Measurements from ENCODE around the gene CDK19. TPM values are rescaled to one million over a fixed set of nuclear protein-coding genes. Genes with fewer than 3 reads are reported as not detected.
A peak's percentile ranks its signal among the peaks of the same experiment; 100 is the strongest.

CDK19 gene
- total RNA-seq, 3 donors from 2014 or later (not counting 1 experiment from before 2014, with no cell fraction given): 21.2 to 30.8 (median 25.9) TPM

DNA sequence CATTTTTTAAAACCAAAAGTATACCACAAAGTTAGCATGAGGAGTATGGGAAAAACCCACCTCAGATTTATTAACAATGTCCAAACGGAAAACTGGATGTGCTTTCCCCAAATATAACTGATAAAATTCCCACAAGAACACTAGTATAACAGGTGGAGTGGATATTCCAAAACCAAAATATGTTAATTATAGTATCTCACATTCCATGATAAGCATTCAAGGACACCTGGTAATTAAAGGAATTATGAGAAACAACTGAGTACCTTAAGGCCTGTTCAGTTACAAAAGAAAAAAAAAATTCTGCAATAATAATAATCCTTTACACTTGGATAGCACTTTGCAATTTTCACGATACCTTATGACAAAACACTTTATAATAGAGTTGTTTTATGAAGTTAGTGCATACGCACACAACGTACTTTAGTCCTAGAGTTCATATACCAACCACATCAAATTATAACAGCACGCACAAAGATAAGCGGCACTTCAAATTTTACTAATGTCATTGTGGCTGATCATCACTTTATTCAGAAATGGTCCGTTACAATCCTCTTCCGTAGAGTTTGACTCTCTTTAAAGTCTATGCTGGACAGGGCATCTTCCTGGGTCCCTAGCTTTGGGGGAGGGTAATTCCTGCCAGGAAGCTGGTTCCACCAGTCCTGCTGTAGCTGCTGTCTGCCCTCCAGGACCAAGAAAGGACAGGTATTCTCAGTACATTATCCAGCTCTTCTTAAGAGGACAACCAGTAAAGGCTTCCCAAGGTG lies 1.7 kb downstream of the CDK19 start:
- Histone ChIP-seq H3K36me3 (ENCODE audit: control insufficient read depth, insufficient read depth, low read length) (no peaks in the 10 kb centered on the region), H3K27me3 (ENCODE audit: control insufficient read depth, insufficient read depth, low read length) (no peaks in the 10 kb centered on the region), H3K27ac (ENCODE audit: low read length) (no peak overlapping the region), H3K9me3 (ENCODE audit: control insufficient read depth, insufficient read depth, low read length) (no peaks in the 10 kb centered on the region), H3K4me1 (ENCODE audit: control insufficient read depth, insufficient read depth, low read length) (peaks cover 13% of the 10 kb centered on the region), H3K4me3 (ENCODE audit: low read length) (peak overlapping the region; percentile 70)
- TF ChIP-seq, protein P1, sequence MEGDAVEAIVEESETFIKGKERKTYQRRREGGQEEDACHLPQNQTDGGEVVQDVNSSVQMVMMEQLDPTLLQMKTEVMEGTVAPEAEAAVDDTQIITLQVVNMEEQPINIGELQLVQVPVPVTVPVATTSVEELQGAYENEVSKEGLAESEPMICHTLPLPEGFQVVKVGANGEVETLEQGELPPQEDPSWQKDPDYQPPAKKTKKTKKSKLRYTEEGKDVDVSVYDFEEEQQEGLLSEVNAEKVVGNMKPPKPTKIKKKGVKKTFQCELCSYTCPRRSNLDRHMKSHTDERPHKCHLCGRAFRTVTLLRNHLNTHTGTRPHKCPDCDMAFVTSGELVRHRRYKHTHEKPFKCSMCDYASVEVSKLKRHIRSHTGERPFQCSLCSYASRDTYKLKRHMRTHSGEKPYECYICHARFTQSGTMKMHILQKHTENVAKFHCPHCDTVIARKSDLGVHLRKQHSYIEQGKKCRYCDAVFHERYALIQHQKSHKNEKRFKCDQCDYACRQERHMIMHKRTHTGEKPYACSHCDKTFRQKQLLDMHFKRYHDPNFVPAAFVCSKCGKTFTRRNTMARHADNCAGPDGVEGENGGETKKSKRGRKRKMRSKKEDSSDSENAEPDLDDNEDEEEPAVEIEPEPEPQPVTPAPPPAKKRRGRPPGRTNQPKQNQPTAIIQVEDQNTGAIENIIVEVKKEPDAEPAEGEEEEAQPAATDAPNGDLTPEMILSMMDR (IDR thresholded peaks at IDR 0.05): no peak
- Mint-ChIP-seq H3K27ac (peak overlapping the region; percentile 98), H3K4me1 (peaks cover 31 to 37% of the 10 kb centered on the region in 2 donors), H3K27me3 (ENCODE audit: low read depth in 2 of 2) (no peaks in the 10 kb centered on the region), H3K9me3 (no peaks in the 10 kb centered on the region), H3K4me3 (peak overlapping the region; percentile 91), H3K36me3 (no peaks in the 10 kb centered on the region)
- ATAC-seq (no peak), DNase-seq (peak in 1 of 2 donors; percentile 19)
- WGBS (ENCODE audit: insufficient coverage): 60% methylated on average over 6 of the region's 8 CpGs
- intact Hi-C loops (cut with micrococcal nuclease): loop anchor here (1.0 to 2.0 kb wide), 2 partner anchors 131 to 1431 kb away; partner anchors contain the start of gene CD164

DNA sequence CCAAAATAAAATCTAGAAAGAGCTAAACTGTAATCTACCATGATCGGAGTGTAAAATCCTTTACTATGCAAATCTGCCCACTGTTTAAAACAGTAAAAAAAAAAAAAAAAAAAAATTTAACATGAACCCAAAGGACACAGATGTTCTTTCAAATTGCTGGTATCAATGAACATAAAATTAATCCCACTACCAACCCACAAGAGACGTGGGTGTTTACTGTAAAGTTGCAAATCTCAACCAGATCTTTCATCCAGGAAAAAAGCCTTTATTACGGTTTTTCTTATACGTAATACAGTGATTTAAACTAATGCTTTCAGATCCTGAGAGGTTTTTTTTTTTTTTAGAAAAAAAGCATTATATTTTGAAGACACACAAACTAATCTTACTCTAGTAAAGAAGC lies 2.5 kb downstream of the CDK19 start:
- no peak for DNase-seq
- intact Hi-C loops (cut with micrococcal nuclease): no loop called here
- H3K27ac ChIP-seq (ENCODE audit: low read length): no peak overlapping the region
- TF ChIP-seq, protein P1 (IDR thresholded peaks at IDR 0.05): no peak
- H3K4me3 ChIP-seq (ENCODE audit: low read length): no peak overlapping the region
- peaks cover 13% of the 10 kb centered on the region for H3K4me1 ChIP-seq (ENCODE audit: control insufficient read depth, insufficient read depth, low read length)
- Mint-ChIP-seq H3K9me3 (no peaks in the 10 kb centered on the region), H3K27me3 (ENCODE audit: low read depth in 2 of 2) (no peaks in the 10 kb centered on the region), H3K4me3 (no peak overlapping the region), H3K4me1 (peaks cover 31 to 41% of the 10 kb centered on the region in 2 donors), H3K27ac (no peak overlapping the region), H3K36me3 (no peaks in the 10 kb centered on the region)
- H3K27me3 ChIP-seq (ENCODE audit: control insufficient read depth, insufficient read depth, low read length): no peaks in the 10 kb centered on the region
- H3K9me3 ChIP-seq (ENCODE audit: control insufficient read depth, insufficient read depth, low read length): no peaks in the 10 kb centered on the region
- no peaks in the 10 kb centered on the region for H3K36me3 ChIP-seq (ENCODE audit: control insufficient read depth, insufficient read depth, low read length)
- WGBS (ENCODE audit: insufficient coverage): 93% methylated on average over 2 of the region's 4 CpGs
- ATAC-seq: no peak

DNA sequence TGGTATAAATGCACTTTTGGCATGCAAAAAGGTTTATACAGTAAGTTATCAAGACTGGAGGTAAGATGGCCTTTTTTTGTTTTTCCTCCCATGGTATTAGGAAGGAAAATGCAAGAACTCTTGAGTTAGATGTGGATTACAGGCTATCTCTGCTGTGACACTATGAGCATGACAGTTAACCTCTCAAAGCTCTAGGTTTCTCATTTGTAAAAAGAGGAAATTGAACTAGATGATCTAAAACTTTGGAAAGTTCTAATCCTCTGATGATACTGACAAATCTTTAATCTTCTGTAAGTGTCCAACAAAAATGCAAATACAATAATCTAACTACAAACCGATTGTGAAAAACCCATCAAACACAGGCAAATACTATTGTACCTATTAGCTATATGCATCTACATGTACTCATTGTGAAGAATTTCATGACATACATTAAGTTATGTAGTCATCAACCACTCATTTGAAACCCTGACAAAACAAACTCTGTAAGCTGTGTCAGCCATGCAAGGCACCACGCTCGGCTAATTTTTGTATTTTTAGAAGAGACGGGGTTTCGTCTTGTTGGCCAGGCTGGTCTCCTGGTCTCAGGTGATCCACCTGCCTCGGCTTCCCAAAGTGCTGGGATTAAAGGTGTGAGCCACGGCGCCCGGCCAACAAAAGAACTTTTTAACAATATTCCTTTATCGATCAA lies 4.2 kb downstream of the CDK19 start:
- ATAC-seq (no peak), DNase-seq (no peak)
- peaks cover 8% of the 10 kb centered on the region for H3K4me1 ChIP-seq (ENCODE audit: control insufficient read depth, insufficient read depth, low read length)
- no peaks in the 10 kb centered on the region for H3K36me3 Mint-ChIP-seq
- no peaks in the 10 kb centered on the region for H3K9me3 Mint-ChIP-seq
- H3K27me3 Mint-ChIP-seq (ENCODE audit: low read depth in 2 of 2): no peaks in the 10 kb centered on the region
- peaks cover 24 to 32% of the 10 kb centered on the region in 2 donors for H3K4me1 Mint-ChIP-seq
- TF ChIP-seq, protein P1 (IDR thresholded peaks at IDR 0.05): no peak
- no peak overlapping the region for H3K4me3 Mint-ChIP-seq
- H3K27ac Mint-ChIP-seq: no peak overlapping the region
- H3K27ac ChIP-seq (ENCODE audit: low read length): peak overlapping the region; percentile 23
- no peaks in the 10 kb centered on the region for H3K9me3 ChIP-seq (ENCODE audit: control insufficient read depth, insufficient read depth, low read length)
- H3K27me3 ChIP-seq (ENCODE audit: control insufficient read depth, insufficient read depth, low read length): no peaks in the 10 kb centered on the region
- no peak overlapping the region for H3K4me3 ChIP-seq (ENCODE audit: low read length)
- H3K36me3 ChIP-seq (ENCODE audit: control insufficient read depth, insufficient read depth, low read length): no peaks in the 10 kb centered on the region
- intact Hi-C loops (cut with micrococcal nuclease): no loop called here
- 83% methylated on average over 9 of the region's 10 CpGs for WGBS (ENCODE audit: insufficient coverage)

All from natural killer cell (primary cell).